OCI-M1 (cell line): ENCODE results near the gene TGFBR2.

Experiments
- DNase-seq: peaks from one replicate; lab custom pipeline; 2025; lab: John Stamatoyannopoulos, UW

The TGFBR2 gene

DNA sequence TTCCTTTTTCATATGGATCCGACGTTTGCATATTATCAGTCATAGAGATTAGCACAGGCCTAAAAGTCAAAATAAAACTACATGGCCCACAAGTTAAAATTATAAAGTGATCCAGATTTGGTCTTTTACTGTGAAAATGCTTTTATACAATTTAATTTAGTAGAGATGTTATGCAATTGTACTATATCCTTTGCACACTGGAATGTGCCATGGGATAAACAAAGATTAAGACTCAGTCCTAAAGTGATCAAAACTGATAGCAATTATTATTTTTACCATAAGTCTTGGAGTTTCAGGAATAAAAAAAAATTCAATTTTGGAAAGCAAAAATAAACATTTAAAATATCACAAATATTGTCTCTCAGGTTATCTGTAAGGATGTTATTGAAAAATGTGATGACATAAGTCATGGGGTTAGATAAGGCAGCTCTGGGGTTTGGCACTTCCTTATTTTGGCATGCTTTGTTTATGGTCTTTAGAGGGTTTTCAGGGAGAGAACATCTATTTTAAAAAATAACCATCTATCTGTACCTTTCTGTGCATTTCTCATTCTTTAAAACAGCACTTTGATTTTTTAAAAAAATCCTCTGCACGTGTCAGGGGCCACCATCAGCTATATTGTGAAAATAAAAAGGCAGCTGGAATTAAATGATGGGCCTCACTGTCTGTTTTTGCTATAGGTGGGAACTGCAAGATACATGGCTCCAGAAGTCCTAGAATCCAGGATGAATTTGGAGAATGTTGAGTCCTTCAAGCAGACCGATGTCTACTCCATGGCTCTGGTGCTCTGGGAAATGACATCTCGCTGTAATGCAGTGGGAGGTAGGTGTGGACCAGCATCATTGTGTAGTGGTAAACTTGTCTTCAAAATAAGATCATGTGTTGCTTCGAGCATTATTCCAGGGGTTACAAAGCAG is 67.3 kb downstream of the TGFBR2 start:
- DNase-seq, result peak; percentile 80

DNA sequence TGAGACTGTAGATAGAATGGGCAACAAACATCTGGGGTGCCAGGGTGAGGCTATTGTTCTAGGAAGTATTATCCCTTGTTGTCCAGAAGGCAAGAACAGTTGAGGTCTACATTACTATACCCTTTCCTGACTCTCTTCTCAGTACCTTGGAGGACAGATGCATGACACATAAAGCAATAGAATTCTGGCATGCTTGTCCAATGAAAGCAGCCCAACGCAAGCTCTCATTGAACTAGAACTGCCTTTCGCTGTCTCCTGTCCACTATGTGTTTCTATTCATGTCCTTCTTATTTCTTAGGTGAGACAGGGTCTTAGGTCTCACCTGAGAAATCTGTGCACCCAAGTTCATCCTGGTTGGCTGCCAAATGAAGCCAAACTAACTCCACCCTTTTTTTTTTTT is 68.6 kb downstream of the TGFBR2 start:
- DNase-seq, result no peak

DNA sequence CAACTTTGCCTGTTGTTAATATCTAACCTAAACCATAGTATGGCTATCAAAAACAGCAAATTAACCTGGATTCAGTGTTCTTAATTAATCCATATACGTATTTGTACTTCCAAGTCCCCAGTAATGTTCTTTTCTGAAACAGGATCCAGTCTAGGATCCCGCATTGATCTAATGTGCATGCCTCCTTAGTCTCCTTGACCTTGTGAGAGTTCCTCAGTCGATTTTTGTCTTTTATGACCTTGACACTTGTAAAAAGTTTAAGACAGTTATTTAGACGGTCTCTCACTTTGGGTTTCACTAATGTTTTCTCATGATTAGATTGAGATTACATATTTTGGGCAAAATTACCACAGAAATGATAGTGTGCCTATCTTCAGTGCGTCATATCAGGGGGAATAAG is 69.4 kb downstream of the TGFBR2 start:
- no peak for DNase-seq

DNA sequence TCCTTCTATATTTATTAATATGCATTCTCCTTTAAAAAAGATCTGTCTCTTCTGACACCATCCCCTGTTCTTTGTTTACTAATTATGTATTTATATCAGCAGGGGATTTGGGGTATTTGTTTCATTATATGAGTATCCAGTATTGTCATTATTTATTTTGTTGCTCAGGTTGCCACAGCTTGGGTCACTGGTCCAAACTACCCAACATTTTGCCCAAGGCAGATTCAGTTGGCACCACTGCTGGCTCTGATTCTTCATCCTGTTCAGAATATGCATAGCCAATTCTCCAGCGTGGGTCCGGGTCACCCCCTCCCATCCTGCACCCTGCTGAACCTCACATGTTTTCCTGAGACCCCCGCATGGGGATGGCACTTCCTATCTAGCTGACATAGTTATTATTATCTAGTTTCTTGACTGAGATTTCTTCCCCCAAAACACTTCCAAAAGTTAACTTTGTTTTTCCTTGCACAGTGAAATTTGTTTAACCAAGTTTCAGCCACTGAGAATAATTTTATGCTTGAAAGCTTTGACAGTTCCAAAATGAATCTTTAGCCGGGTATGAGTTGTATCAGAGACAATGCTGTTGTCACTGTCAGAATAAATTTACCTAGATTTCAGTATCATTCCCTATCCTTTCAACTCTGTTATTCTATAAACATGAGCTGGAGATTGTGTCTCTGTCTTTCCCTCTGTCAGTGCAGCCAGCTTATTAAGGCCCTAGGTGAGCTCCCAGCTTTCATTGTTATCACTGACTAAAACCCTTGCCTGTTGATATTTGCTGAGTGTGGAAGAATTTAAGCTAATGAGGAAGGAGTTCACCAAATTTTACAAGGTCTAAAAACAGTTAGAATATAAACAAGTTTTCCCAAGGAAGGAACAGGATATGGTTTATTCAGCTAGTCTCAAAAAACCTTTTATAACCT is 70.3 kb downstream of the TGFBR2 start:
- no peak for DNase-seq

DNA sequence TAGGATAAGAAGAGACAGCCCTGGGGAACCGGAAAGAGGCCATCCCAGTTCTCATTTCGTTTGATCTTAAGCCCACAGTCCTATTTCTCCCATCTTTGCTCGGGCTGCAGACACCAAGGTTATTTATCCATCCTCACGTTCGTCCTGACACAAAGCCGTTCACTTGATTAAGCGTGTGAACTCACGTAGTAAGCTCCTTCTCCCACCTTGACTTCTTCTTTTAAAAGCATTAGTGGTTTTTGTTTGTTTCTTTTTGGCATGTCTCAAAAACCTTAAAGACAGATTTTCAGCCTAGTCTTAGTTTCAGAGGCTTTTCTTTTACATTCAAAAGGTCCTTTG is 70.9 kb downstream of the TGFBR2 start:
- DNase-seq, result no peak

DNA sequence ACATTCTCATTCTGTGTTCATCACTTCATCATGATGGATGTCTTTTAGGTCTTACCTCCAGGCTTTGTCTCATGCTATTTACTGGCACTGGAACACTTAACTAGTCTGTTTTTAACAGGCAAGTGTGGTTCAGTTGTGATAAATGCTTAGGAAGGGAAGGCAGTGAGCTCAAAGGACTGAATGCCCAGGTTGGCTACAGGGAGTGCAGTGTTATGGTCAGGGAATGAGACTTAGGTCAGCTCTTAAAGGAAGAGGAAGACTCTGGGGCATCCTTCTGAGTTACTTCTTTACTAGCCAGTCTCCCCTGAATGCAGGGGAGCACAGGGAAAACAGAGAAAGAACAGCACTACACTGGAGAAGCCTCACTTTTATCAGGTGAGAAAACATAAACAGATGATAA is 72.6 kb downstream of the TGFBR2 start:
- no peak for DNase-seq

DNA sequence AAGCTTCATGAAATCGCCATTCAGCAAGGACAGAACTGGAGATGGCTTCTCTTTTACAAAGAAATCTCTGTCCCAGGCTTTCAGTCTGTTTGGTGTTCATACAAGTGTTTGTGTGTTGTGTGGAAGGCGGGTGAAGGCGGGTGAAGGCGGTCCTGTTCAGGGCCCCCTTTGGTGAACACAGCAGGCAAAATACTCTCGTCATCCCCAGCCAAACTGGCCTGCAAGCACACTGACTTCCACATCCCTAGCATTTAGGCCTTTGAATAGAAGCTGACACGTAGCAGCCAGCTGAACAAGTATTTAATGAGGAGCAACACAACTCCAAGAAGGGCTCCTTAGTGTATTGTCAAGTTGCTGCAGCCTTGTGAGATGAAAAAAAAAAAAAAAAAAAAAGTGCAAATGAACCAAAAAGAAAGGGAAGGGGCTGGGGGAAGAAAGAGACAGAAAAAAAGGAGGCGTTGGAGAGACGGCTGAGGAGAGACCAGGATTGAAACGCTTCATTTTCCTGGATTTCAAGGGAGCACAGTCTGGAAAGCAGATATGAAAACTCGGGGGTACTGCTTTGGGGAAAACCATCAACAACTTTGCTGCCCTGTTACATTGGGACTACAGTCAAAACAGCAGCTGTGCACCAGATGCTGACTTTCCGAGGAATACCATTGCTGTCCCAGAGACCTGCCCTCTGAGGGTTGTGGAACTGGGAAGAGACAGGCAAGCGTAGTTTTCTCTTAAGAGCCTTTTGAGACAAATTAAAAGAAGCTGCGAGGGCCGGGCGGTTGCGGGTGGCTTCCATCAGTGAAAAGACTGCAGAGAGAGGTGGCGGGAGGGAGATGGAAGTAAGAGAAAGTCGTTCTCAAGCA is 74.6 kb downstream of the TGFBR2 start:
- no peak for DNase-seq

DNA sequence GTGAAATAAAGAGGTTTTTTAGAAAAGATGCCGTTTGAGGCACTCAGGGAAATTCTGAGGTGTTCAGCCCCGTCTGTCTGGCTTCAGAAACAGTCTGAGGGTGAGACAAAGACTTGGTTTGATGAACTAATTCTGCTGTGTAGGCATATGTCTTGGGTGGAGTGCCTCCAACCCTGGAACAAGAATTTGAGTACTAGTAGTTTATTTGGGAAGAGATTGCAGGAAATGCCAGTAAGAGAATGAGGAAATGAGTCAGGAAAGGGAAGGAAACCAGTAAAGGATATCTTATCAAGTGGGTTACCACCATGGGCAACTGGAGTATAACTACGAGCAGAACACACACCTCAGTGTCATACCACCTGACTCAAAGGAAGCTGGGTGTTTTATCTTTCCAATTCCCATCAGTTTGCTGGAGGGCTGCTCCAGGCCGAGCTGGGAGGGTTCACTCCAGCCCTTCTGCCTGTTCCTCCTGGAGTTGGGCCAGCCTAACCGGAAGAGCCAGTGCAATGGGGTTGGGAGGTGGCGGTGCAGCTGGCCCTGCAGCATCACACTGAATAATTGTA is 75.3 kb downstream of the TGFBR2 start:
- DNase-seq, result peak; percentile 4

DNA sequence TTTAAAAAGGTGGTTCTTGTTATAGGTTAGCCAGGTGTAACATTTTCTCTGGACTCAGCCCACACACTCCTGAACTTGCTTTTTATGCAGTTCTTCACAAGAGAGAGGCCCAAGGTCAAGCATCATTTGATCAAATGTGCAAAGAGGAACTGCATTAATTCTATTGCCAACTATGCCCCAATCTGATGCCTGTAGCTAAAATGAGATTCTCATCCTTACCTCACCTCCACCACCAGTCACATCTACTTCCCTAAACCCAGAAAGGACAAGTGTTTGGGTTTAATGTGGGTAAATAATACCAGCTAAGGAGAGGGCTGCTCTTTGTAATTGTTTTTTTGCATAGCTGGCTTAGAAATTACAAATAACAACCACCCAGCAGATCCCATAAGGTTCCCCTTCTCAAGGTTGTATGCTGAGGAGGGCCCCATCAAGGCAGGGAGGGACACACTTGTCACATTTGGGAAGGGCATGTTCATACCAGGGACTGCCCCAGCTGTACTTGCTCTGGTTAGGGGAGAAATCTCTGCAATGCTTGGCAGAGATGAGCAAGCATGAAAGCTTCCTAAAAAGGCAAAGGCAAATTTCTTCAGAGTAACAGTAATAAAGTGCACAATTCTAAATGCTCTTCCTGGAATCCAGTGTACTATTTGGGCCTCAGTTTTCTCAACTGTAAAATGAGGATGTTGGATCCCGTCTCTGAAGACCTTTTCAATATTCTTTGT is 76.2 kb downstream of the TGFBR2 start:
- peak; percentile 25 for DNase-seq

DNA sequence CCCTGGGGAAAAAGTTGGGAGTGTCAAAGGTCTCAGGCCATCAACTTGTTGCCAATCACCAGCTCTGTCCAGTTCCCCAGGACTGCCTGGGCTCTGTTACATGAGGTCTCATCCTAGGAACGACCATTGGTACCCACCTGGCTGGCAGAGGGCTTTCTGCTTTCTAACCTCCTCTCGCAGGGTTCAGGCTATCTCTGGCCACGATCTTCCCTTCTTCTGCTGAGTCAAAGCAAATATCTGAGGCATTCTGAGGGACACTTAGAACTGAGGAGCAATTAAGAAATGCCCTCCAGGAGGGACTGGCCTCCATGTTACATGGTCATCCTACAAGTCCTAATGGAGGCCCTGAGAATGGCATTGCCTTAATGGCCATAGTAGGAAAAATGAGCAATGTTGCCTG is 77.4 kb downstream of the TGFBR2 start:
- DNase-seq, result no peak

DNA sequence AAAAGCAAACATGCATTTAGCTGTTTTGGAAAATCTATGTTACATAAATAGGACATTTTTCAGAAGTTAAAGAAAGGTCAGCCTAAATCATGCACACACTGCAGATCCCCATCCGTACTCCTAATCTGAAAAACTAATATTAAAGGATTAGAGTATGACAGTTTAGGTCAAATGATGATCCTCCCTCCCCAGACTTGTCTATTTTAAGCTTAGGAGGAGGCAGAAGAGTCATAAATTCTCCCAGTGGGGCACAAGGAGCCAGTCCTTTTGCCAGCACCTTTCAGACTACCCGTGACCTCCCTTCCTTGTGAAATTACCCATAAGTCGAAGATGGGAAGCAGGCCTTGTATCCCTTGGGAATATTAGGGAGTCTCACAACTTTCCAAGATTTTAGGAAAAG is 78.0 kb downstream of the TGFBR2 start:
- DNase-seq, result no peak

DNA sequence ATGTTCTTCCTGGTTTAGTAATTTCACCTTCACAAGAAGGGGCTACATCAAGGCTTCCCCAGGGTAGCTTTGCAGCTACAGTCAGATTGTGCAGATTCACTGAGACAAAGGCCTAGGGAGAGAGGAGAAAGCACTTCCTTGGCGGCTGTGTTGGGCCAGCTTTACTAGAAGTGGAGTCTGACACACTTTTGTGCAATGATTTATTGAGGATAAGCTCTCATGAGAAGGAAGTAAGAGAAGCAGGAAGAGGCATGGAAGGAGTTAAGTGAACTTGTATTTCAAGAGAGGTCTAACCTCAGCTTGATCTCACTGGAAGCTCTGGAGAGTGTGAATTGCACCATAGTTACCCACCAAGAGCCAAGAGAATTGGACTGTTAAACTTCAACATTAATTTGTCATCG is 78.9 kb downstream of the TGFBR2 start:
- no peak for DNase-seq

DNA sequence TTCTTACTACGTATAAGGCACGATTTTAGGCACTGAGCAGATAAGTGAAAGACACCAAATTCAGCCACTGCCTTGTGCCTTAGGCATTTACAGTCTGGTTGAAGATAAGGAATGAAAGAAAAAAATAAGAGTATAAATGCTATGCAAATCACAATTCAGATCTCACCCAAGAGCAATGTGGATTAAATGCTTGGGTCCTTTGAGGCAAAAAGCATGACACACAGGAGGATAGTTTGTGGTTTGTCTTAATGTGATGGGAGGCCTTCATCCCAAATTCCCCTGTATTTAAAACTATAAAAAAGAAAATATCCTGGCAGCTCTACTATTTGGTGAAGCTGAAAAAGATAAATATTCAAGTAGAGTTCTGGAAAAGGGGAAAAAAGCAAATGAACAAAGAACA is 79.8 kb downstream of the TGFBR2 start:
- no peak for DNase-seq

DNA sequence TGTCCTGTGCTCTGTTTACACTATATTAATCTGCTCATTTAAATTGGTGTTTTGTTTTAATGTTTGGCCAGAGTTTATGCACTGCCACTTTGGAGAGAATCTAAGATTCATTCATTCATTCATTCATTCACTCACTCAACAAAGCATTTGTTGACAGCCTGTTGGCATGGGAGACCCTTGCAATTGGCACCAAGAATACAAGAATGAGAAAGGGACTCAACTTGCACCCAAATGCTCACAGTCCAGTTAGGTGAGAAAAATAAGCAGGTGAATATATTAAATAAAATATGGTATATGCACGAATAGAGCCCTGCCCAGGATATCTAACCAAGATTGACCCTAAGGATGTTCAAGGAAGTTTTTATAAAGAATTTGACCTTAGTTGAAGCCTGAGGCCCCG is 80.4 kb downstream of the TGFBR2 start:
- DNase-seq, result no peak

DNA sequence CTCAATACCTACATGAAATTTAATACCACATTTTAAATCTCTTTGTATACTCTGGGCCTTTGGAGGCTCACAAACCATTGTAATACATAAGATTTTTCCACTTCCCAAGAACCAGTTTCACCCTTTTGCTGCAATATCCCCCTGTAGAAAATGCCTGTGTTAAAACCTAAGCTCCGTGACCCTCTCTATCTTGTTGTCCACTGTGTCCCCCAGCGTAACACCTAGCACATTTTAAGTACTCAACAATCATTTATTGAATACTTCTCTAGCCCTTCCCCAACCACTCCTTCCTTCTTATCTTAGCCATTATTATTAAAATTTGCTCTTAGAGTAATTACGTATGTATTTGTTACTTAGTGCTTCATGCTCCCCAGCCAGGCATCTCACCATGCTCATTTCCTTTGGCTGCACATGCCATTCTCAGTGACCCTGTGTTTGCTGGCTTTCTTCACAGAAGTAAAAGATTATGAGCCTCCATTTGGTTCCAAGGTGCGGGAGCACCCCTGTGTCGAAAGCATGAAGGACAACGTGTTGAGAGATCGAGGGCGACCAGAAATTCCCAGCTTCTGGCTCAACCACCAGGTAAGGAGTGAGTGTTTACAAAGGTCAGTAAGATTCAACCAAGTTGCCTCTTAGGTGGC is 81.6 kb downstream of the TGFBR2 start:
- no peak for DNase-seq

DNA sequence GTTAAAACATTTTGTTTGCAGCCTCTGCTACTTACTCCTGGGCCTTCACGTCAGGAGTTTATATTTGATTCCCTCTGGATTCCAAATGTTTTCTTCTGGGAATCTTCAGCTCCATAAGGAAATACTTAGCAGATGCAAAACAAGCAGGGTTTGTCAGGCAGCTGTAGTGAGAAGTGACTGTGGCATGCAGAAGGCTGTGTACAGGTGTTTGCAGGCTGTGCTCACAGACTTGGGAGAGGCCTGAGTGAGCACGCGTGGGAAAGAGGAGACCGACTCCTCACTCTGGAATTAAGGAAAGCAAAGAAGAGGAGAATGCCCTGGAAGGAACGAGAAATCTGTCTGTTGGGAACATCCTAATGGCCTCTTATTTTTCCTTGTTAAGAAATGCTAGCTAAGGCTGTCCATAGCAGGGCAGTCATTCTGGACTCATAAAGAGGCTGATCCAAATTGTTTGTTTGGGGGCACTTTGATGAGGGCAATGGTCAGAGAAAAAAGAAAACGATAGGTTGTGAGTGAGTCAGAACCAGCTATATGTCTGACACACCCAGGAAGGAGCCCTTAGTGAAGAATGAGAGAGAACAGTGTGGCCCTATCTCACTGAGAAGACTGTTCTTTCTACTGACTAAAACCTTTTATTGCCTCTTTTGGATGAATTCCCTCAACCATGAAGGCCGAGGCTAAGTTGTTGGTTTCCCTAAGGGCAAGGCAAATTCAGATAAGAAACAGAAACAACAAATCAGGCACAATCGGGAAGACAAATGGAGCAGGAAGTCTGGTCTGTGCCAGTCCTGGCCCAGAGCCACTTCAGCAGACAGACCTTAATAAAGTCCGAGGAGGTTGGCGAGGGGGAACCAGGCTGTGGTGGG is 82.6 kb downstream of the TGFBR2 start:
- DNase-seq, result peak; percentile 7

DNA sequence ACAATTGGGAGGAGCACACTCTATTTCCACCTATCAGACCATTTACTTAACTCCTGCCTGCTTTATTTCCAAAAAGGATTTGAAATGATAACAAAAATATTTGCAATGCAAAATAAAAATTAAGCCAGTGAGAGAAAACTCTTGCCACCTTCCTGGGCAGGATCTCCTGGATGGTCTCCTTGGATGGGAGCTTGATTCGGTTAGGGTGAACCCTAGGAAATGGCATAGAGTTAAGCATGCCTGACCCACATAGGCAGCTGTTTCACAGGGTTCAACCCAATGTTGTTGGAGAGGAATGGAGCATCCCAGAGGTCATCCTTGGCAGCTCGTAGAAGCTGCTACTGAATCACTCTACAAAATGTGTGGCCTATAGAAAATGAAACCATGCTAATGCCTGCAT is 83.8 kb downstream of the TGFBR2 start:
- no peak for DNase-seq

DNA sequence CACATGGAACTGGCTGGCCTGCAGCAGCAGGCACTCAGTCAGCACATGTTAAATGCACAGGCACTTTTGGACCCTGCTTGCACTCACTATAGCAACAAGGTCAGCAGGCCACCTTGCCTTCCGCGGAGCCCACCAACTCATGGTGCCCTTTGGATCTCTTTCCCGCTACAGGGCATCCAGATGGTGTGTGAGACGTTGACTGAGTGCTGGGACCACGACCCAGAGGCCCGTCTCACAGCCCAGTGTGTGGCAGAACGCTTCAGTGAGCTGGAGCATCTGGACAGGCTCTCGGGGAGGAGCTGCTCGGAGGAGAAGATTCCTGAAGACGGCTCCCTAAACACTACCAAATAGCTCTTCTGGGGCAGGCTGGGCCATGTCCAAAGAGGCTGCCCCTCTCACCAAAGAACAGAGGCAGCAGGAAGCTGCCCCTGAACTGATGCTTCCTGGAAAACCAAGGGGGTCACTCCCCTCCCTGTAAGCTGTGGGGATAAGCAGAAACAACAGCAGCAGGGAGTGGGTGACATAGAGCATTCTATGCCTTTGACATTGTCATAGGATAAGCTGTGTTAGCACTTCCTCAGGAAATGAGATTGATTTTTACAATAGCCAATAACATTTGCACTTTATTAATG is 85.0 kb downstream of the TGFBR2 start:
- no peak for DNase-seq

DNA sequence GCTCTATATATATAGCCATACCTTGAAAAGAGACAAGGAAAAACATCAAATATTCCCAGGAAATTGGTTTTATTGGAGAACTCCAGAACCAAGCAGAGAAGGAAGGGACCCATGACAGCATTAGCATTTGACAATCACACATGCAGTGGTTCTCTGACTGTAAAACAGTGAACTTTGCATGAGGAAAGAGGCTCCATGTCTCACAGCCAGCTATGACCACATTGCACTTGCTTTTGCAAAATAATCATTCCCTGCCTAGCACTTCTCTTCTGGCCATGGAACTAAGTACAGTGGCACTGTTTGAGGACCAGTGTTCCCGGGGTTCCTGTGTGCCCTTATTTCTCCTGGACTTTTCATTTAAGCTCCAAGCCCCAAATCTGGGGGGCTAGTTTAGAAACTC is 85.5 kb downstream of the TGFBR2 start:
- DNase-seq, result no peak
